Thyroid gland (tissue), 4 donors: ENCODE results near the gene GALNT14.

ENCODE experiments used
- POLR2A ChIP-seq, 2 donors: fragments of 450-650 bp; IDR thresholded peaks; one replicate each; pipeline ENCODE4 v1.6.1; 2017; ENCODE audit warnings: antibody characterized with exemption in 2 of 2, mild to moderate bottlenecking in 2 of 2, moderate library complexity in 1 of 2
- TF ChIP-seq, protein P1 (sequence below), 6 experiments: fragments of 200-600 bp in 3 of 6; fragments of 450-650 bp in 3 of 6; sonication (generic) in 3 of 6; IDR thresholded peaks; one replicate each; pipeline ENCODE4 v1.5.1; 2016 to 2019; ENCODE audit warnings: antibody characterized with exemption in 6 of 6, mild to moderate bottlenecking in 2 of 6, inconsistent platforms in 1 of 6, moderate library complexity in 1 of 6

DNA sequence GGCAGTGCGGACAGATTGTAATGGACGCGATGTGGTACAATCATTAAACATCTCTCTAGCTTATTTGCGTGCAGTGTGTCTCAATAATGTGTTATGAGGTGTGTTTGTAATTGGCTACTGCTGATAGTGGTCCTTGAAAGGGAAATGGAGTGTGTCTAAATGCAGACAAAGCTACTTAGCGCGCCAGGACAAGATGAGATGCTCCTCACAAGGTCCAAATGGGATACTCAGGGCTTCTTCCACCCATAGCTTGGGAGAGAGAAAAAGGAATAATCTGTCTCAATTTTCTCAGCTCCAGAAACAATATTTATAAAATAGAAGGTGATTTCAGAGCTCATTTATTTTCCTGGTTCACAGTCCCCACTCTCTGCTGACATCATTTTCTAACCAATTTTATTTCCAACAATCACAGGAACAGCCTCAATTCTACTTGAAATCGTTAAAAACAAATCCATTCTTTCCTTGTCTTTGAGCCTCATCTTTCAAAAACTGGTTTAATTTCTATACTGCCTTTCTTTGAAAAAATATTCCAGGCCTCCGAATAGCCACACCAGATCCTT lies 28.5 kb downstream of the GALNT14 start:
- TF ChIP-seq, protein P1, sequence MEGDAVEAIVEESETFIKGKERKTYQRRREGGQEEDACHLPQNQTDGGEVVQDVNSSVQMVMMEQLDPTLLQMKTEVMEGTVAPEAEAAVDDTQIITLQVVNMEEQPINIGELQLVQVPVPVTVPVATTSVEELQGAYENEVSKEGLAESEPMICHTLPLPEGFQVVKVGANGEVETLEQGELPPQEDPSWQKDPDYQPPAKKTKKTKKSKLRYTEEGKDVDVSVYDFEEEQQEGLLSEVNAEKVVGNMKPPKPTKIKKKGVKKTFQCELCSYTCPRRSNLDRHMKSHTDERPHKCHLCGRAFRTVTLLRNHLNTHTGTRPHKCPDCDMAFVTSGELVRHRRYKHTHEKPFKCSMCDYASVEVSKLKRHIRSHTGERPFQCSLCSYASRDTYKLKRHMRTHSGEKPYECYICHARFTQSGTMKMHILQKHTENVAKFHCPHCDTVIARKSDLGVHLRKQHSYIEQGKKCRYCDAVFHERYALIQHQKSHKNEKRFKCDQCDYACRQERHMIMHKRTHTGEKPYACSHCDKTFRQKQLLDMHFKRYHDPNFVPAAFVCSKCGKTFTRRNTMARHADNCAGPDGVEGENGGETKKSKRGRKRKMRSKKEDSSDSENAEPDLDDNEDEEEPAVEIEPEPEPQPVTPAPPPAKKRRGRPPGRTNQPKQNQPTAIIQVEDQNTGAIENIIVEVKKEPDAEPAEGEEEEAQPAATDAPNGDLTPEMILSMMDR (IDR thresholded peaks at IDR 0.05): no peak
- TF ChIP-seq POLR2A (IDR thresholded peaks at IDR 0.05): no peak
